Stimulated activated naive CD8-positive, alpha-beta T cell treated with anti-CD3 and anti-CD28 coated beads, Interleukin-15, amount 100 ng/mL, for 72 hours (primary cell): ENCODE results near the gene HOXC5.

Experiments
- ATAC-seq: fragments of 150-1000 bp; cut with Tn5 transposase; 2 replicates; pipeline ENCODE4 v1.10.0; 2021; ENCODE audit warnings: mild to moderate bottlenecking, moderate library complexity
- DNase-seq, 2 donors: peaks; one replicate each; pipeline ENCODE4 v3.0.0; 2021 to 2022
- H3K27ac Mint-ChIP-seq, 2 donors: one replicate each; pipeline ENCODE4 v1.8.0; 2022; ENCODE audit warnings: mild to moderate bottlenecking in 2 of 2, mixed read lengths in 2 of 2, moderate library complexity in 2 of 2
- H3K27me3 Mint-ChIP-seq: one replicate; pipeline ENCODE4 v1.8.0; 2022; ENCODE audit warnings: mixed read lengths
- H3K4me1 Mint-ChIP-seq: one replicate; pipeline ENCODE4 v1.8.0; 2022; ENCODE audit warnings: mild to moderate bottlenecking, mixed read lengths
- H3K4me3 Mint-ChIP-seq, 2 donors: one replicate each; pipeline ENCODE4 v1.8.0; 2022; ENCODE audit warnings: mild to moderate bottlenecking in 2 of 2, mixed read lengths in 2 of 2, moderate library complexity in 1 of 2
- H3K9me3 Mint-ChIP-seq, 2 donors: one replicate each; pipeline ENCODE4 v1.8.0; 2022; ENCODE audit warnings: mixed read lengths in 2 of 2

HOXC5 gene

DNA sequence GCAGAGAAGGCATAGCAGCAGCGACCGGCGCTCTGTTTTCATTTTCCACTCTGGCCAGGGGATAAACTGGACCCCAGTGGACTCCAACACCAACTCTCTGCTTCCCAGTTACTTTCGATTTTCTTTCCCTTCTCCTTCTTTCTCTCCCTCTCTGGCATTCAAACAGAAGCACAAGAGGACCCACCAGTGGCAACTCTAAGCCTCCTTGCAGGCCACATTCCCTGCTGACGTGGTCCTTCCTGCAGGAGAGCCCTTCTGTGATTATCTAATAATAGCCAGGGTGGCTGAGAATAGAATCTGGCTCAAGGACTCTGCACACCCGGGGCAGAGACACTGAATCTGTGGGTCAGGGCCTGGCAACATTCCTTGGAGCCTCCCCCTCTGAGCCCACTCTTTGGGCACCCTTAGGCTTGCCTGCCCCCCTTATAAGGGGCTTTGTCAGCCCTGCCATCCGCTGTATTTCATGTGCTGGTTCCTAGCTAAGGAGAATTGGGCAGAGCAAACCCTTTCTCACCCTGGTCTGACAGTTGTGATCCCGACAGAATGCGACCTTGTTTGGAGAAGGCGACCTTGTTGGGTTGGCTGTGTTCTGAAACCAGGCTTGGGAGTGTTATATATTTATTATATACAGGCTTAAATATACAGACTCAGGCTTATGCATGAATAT lies 12.8 kb upstream of the HOXC5 start:
- DNase-seq (peak in 1 of 2 donors; percentile 1), ATAC-seq (no peak)
- Mint-ChIP-seq H3K4me3 (peak overlapping the region in 1 of 2 donors; percentile 28), H3K27me3 (peaks cover 95% of the 10 kb centered on the region), H3K4me1 (peaks cover 35% of the 10 kb centered on the region), H3K27ac (no peak overlapping the region), H3K9me3 (no peaks in the 10 kb centered on the region)

DNA sequence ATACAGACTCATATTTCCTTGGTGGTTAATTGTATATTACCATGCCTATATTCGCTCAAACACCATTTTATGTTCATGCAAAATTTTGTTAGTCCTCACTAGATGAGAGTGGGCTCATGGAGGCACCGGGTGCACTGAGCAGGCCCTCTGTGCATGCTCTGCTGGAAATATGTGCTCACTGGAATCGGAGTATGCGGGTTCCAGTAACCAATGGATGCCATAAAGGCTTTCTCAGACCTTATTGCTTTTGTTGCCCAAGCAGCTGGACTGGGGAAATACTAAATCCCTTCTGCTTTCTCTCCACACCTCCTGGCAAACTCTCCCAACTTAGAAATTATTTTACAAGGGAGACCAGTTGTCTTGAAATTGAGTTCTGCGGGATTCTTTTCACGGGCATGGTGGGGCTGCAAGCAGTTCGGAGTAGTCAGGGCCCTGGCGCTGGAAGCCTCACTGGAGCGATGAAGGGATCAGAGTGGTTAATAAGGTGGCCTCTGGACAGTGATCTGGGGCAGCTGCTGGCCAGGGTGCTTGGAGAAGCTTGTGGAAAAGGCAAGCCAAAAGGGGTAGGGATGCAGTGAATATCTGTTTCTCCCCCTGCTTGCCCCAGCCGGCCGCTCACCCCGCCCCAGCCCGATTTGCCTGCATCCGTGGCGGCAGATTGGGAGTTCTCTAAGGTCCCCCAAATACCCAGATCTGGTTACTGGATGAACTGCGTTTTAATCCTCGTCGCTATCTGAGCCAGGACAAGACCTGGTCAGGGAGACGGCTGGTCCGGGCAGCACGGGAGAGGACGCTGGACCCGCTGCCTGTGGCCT lies 12.1 kb upstream of the HOXC5 start:
- H3K27ac Mint-ChIP-seq: no peak overlapping the region
- H3K27me3 Mint-ChIP-seq: peaks cover 95% of the 10 kb centered on the region
- no peak for ATAC-seq
- H3K4me1 Mint-ChIP-seq: peaks cover 33% of the 10 kb centered on the region
- DNase-seq: peak in 1 of 2 donors; percentile 2
- H3K9me3 Mint-ChIP-seq: no peaks in the 10 kb centered on the region
- no peak overlapping the region for H3K4me3 Mint-ChIP-seq

DNA sequence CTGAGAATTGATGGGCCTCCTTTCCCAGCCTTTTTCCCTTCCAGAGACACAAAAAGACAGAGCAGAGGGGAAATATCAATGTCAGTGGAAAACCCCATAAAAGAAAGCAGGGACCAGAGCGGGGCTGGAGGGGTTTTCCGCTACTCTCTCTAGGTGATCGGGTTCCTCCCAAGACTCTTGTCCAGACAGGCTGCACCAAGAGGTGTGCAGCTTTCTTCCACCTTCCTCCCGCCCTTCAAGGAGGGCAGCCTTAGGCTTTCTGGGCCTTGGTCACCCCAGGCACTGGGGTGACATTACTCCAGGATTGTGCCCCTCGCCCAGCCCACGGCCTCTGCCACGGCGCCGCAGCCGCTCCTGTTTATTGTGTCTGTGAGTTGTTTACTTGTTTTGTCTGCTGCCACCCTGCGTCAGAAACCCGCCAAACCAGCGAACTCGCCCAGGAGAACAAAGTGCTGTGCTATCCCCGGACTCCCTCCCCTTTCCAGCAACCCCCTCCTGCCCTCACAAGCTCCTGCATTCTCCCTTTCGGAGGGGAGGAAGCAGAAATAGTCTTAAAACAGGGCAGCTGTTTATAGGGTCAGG lies 11.3 kb upstream of the HOXC5 start:
- peaks cover 95% of the 10 kb centered on the region for H3K27me3 Mint-ChIP-seq
- no peaks in the 10 kb centered on the region for H3K9me3 Mint-ChIP-seq
- no peak for DNase-seq
- no peak overlapping the region for H3K27ac Mint-ChIP-seq
- peaks cover 38% of the 10 kb centered on the region for H3K4me1 Mint-ChIP-seq
- H3K4me3 Mint-ChIP-seq: peak overlapping the region in 1 of 2 donors; percentile 32
- no peak for ATAC-seq

DNA sequence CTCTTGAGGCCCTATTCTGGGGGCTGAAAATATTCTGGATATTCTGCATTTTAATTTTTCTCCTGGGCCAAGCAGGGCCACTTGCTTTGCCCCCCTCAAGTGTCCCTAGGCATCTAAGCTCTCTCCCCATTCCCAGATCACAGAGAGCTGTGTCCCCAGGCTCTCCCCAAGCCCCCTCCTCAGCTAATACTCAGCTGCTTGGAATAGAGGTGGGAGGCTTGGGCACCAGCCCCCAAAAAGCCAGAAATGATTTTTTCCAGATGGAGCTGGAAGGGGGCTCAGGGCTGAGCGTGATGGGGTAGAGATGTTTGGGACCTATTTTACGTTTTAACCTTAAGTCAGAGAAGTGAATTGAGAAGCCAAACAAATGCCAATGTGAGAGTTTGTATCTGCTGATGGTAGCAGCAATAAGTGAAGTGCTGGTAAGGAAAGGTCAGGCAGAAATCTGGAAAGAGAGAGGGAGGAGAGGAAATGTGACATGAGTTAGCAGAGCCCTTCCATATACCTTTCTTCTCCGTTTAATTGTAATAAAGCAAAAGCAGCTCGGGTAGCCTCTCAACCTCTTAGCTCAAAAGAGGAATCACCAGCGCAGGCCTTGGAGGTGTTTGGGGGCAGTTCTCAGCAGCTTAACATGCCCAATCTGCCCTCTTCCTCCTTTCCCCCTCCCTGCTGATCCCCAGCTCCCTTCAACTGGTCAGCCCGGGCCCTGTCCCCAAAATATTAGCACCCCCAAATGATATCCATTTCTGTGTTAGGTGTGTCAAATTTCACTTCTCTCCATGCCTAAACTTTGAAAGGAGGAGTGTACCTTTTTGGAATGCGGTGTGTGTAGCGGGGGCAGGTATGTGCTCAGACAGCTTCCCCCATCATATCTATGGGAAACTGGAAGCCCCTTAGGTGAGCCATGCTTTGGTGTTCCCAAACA lies 9.6 kb upstream of the HOXC5 start:
- H3K27me3 Mint-ChIP-seq: peaks cover 95% of the 10 kb centered on the region
- H3K9me3 Mint-ChIP-seq: no peaks in the 10 kb centered on the region
- no peak overlapping the region for H3K4me3 Mint-ChIP-seq
- H3K4me1 Mint-ChIP-seq: peaks cover 39% of the 10 kb centered on the region
- H3K27ac Mint-ChIP-seq: no peak overlapping the region
- ATAC-seq: no peak
- no peak for DNase-seq

DNA sequence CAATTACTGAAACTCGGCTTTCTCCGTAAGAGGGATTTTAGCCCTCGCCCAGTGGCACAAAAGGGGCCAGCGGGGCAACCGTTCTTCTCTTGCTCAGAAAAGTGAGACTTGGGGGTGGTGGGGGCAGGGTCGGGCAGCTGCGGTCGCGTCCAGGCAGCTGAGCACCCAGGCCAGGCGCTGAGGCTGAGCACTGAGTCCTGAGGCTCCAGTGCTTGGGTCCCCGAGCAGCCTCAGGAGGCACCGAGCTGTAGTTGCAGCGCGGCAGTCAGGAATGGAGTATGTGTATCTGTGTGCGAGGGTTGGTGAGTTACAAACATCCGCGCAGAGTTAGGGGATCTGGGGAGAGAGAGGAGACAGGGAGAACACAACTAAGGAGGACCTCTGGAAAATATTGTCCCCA lies 8.7 kb upstream of the HOXC5 start:
- no peak overlapping the region for H3K4me3 Mint-ChIP-seq
- H3K9me3 Mint-ChIP-seq: no peaks in the 10 kb centered on the region
- no peak for DNase-seq
- H3K27ac Mint-ChIP-seq: no peak overlapping the region
- peaks cover 99% of the 10 kb centered on the region for H3K27me3 Mint-ChIP-seq
- peaks cover 40% of the 10 kb centered on the region for H3K4me1 Mint-ChIP-seq
- no peak for ATAC-seq

DNA sequence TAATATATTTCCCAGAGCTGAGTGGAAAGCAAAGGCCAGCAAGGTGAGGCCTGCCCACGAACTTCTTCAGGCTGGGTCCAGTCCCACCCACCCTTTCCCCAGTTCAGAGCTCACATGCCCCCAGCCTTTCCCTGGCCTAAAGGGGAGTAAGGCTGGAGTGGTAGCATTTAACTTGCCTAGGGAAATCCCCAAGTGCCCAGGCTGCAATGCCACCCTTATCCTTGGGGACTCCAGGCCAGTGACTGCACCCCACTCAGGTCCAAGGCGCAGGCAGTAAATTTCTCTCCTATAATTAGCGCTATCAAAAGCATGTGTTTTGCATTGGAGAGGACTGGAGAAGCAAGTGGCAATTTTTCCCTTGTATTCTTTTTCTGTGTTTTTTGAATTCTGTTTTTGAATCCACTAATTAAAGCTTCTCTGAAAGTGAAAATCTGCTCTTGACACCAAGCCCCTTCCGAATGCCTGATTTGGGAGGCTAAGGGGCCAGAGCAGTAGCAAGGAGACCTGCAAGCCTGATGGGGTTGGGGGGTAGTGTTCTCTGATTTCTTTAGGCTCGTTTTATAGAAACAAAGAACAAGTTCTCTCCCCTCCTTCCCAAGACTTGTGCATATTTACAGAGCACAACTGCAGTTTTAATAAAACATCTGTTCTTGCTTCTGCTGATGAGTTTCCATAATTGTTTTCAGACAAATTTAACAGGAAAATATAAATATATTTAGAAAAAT lies 8.1 kb upstream of the HOXC5 start:
- no peak overlapping the region for H3K4me3 Mint-ChIP-seq
- peaks cover 99% of the 10 kb centered on the region for H3K27me3 Mint-ChIP-seq
- H3K4me1 Mint-ChIP-seq: peaks cover 45% of the 10 kb centered on the region
- DNase-seq: no peak
- ATAC-seq: no peak
- no peaks in the 10 kb centered on the region for H3K9me3 Mint-ChIP-seq
- no peak overlapping the region for H3K27ac Mint-ChIP-seq

DNA sequence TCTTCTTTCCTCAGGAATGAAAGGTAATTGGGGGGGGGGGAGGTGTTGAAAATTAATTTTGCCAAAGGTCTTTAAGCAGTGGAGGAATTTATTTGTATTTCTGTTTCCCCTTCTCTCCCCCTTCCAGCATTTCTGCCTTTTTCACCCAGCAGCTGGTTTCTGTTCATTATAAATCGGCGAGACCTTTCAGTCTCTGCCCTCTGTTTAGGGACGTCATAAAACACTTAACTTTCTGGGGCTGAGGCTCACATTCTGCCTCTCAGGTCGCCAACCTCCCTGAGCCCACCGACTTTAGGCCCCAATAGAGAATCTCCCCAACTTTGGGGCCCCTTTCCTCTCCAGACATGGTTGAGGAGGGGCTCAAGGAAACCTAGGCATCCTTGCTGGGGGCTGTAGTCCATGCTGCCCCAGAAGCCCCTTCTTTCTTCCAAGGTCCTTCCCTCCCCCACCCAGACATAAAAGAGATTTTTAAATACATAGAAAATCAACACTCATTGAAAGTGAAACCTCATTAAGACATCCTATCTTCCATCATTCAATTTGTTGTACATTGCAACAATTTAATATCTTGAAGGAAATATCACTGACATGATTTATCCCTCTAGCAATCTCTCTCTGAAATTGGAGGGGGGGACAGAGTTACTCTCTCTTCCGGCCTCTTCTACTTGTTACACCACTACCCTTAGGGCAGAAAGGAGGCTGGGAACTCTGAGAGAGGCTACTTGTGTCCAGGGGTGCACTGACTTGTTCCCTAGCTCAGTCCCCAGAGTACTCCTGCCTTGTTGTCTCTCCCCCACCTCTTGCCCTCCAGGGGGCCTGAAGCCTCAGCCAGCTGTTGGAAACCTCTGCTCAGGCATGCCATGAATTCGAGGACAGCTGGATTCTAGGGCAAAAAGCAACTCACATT lies 7.1 kb upstream of the HOXC5 start:
- Mint-ChIP-seq H3K27me3 (peaks cover 100% of the 10 kb centered on the region), H3K27ac (no peak overlapping the region), H3K4me1 (peaks cover 54% of the 10 kb centered on the region), H3K4me3 (no peak overlapping the region), H3K9me3 (no peaks in the 10 kb centered on the region)
- ATAC-seq (no peak), DNase-seq (no peak)

DNA sequence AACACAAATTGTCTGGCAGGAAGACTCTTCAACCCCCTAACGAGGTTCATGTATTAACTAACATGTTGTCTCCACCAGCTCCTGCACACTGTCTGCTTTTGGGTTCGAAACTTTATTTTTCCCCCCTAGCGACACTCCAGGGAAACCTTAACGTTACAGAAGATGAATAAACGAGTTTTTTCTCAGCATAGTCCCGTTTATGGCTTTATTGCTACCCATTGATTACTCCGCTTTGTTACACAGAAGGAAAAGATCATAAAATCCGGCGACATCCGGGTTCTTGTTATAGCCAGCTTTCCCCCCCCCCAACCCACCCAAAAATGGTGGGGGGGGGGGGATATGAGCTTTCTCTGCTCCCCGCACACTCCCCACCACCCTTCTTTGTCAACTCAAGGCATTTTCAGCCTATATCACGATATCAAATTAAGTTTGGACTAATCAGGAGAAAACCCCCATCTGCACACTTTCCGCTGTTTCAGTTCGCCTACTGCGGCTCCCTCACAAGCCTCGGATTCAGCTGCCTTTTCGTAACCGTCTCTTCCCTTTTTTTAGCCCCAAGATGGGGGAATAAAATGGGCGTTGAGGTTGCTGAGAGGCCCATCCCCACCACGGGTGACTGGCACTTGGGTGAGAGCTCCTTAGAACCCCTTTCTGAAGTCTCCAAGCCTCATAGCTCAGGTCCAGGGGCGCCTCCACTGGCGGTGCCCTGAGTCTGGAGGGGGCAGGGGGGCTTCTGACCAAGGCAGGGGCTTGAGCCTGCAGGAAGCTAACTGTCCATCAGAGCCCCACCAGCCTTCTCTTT lies 6.0 kb upstream of the HOXC5 start:
- Mint-ChIP-seq H3K4me3 (peak overlapping the region; percentile 61 to 64), H3K9me3 (no peaks in the 10 kb centered on the region), H3K4me1 (peaks cover 49% of the 10 kb centered on the region), H3K27me3 (peaks cover 100% of the 10 kb centered on the region), H3K27ac (no peak overlapping the region)
- ATAC-seq: no peak
- DNase-seq: no peak

DNA sequence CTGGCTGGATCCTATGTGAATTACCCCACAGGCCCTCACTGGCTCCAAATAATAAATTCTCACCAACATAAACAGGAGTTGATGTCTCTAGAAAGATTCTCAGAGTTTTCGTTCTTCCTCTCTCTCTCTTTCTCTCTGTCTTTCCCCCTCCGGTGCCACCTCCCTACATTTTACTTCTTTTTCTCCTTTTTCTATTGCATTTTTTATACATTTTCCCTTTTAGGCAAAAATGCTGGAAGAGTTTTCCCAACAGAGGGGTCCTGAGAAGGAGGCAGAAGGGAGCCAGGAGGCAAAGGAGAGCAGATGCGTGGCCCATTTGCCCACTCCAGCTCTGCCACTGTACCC lies 5.4 kb upstream of the HOXC5 start:
- H3K27me3 Mint-ChIP-seq: peaks cover 100% of the 10 kb centered on the region
- H3K4me3 Mint-ChIP-seq: peak overlapping the region in 1 of 2 donors; percentile 4
- DNase-seq (no peak), ATAC-seq (no peak)
- H3K9me3 Mint-ChIP-seq: no peaks in the 10 kb centered on the region
- no peak overlapping the region for H3K27ac Mint-ChIP-seq
- peaks cover 48% of the 10 kb centered on the region for H3K4me1 Mint-ChIP-seq

DNA sequence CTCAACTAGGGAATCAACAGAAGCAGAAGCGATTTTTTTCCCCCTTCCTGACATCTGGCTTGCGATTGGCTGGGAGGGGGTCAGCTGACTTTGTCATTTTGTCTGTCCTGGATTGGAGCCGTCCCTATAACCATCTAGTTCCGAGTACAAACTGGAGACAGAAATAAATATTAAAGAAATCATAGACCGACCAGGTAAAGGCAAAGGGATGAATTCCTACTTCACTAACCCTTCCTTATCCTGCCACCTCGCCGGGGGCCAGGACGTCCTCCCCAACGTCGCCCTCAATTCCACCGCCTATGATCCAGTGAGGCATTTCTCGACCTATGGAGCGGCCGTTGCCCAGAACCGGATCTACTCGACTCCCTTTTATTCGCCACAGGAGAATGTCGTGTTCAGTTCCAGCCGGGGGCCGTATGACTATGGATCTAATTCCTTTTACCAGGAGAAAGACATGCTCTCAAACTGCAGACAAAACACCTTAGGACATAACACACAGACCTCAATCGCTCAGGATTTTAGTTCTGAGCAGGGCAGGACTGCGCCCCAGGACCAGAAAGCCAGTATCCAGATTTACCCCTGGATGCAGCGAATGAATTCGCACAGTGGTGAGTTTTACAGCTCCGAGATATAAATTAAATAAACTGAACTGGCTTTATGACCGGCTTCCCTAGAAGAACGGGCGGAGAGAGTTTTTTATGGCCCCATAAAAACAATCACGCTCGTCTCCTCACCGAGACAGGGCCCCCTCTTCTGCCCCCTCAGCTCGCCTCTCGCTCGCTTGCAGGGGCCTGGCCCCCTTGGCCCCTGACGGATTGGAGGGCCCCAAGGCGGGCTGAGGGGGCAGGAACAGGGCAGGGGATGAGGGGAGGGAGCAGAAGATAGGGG lies 4.3 kb upstream of the HOXC5 start, which contains the start of gene HOXC6:
HOXC6 (plus strand) TSS at position 127 of the 888 bp plus-strand sequence; CDS start at position 209, 82 bp downstream.
- ATAC-seq (no peak), DNase-seq (no peak)
- Mint-ChIP-seq H3K9me3 (no peaks in the 10 kb centered on the region), H3K27ac (no peak within 1 kb of the TSS), H3K4me3 (peak within 1 kb of the TSS; percentile 42 to 44), H3K27me3 (peaks cover 100% of the 10 kb centered on the region), H3K4me1 (peaks cover 58% of the 10 kb centered on the region)

DNA sequence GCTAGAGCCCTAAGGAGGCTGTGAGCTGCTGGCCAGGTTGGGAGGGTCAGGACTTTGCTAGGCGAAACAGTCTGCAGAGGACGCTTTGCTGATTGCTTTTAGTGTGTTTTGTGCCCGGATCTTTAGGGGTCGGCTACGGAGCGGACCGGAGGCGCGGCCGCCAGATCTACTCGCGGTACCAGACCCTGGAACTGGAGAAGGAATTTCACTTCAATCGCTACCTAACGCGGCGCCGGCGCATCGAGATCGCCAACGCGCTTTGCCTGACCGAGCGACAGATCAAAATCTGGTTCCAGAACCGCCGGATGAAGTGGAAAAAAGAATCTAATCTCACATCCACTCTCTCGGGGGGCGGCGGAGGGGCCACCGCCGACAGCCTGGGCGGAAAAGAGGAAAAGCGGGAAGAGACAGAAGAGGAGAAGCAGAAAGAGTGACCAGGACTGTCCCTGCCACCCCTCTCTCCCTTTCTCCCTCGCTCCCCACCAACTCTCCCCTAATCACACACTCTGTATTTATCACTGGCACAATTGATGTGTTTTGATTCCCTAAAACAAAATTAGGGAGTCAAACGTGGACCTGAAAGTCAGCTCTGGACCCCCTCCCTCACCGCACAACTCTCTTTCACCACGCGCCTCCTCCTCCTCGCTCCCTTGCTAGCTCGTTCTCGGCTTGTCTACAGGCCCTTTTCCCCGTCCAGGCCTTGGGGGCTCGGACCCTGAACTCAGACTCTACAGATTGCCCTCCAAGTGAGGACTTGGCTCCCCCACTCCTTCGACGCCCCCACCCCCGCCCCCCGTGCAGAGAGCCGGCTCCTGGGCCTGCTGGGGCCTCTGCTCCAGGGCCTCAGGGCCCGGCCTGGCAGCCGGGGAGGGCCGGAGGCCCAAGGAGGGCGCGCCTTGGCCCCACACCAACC lies 3.1 kb upstream of the HOXC5 start:
- peak overlapping the region; percentile 4 to 14 for H3K4me3 Mint-ChIP-seq
- H3K9me3 Mint-ChIP-seq: no peaks in the 10 kb centered on the region
- H3K27me3 Mint-ChIP-seq: peaks cover 100% of the 10 kb centered on the region
- DNase-seq (no peak), ATAC-seq (no peak)
- peaks cover 67% of the 10 kb centered on the region for H3K4me1 Mint-ChIP-seq
- no peak overlapping the region for H3K27ac Mint-ChIP-seq

DNA sequence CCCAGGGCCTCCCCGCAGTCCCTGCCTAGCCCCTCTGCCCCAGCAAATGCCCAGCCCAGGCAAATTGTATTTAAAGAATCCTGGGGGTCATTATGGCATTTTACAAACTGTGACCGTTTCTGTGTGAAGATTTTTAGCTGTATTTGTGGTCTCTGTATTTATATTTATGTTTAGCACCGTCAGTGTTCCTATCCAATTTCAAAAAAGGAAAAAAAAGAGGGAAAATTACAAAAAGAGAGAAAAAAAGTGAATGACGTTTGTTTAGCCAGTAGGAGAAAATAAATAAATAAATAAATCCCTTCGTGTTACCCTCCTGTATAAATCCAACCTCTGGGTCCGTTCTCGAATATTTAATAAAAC lies 2.4 kb upstream of the HOXC5 start:
- no peak for DNase-seq
- H3K9me3 Mint-ChIP-seq: no peaks in the 10 kb centered on the region
- peaks cover 72% of the 10 kb centered on the region for H3K4me1 Mint-ChIP-seq
- peaks cover 100% of the 10 kb centered on the region for H3K27me3 Mint-ChIP-seq
- no peak overlapping the region for H3K4me3 Mint-ChIP-seq
- ATAC-seq: no peak
- no peak overlapping the region for H3K27ac Mint-ChIP-seq
